ENCODE results near the gene DPH7.
"Not testable (repeated sequence)": the region's sequence is repeated elsewhere in the genome, so short reads cannot be mapped to it uniquely, and the experiment has no call there.

Gene DPH7

DNA sequence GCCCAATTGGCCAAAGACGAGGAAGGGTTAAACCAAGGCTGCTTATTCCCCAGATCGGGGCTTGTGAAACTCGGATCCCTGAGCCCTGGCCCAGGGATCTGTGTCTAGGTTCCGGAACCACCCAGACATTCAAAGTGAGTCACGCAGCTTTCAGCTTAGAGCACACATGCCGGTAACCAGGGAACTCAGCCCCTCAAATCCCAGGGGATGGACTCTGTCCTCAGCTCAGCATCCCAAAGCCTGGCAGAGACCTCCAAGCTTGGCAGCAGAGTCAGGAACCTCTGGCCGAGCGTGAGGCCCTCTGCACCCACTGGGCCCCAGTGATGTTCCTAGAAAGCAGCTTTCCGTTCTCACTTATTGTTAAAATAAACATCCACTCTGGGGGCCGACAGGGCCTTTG is 33.6 kb downstream of the DPH7 start:
- DNase-seq = no peak

DNA sequence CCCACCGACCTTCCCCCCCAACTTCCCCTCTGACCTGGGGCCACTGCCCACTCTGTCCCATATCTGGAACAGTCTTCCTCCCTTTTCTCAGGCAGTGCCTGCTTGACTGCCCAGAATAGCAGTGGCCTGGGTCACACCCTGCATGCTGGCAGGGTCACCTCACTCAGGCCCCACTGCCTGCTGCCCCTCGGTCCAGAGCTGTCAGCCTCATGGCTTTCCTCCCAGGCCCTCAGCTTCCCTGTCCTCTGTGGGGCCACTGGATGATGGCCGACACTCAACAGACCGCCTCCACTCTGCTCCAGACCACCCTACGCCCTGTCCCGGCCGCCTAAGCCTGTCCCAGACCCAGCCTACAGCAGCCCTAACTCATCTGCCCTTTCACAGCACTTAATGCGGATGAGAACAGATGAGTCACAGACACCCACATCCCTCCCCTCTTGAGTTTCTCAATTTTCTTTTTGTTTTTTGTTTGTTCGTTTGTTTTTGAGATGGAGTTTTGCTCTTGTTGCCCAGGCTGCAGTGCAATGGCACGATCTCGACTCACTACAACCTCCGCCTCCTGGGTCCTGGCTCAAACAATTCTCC is 34.5 kb downstream of the DPH7 start:
- DNase-seq = no peak

DNA sequence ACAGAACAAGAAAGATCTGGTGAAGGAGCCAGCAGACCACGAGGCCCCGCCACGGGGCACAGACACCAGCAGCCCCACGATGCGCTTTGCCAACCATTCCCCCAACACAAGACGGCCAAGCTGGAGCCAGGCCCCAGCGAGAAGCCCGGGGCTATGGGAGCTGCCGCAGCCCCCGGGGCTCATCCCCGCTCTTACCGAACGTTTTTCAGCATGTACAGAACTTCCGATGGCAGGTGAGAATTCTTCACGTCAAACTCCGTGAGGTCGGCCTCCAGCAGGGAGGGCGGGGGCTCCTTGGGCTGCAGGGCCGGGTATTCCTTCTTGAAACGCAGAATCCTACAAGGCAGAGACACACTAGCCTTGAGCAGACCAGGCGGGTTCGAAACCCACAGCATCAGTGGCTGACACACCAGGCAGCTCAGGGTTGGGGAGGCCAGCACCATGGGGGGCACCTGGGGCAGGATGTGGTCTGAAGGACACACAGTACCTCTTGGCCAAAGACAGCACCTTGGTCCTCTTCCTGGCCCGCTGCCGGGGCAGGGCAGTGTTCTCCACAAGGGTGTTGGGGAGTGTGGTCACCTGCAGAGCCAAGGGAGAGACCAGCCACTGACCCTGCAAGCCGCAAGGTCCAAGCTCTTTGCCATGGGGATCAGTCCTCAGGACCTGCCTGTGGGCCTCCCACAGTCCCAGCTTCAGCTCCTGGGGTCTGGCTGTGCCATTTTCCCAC is 35.3 kb downstream of the DPH7 start:
- DNase-seq = no peak

DNA sequence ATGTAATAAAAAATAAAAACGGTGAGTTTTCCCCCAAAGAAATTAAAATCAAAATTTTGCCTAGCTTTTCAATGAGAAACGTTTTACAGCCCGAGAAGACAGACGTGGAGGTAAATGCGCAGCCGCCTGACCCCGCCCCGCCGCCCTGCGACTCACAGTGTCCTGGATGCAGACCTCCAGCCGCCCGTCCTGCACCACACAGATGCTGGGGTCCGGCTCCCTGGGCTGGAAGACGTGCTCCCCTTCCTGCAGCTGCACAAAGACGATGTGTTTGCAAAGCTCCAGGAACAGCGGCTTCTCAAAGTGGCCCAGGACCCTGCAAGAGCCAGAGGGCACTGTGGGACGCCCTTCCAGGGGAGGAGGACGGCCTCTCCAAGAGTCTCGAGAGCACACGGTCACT is 36.2 kb downstream of the DPH7 start:
- DNase-seq = no peak

DNA sequence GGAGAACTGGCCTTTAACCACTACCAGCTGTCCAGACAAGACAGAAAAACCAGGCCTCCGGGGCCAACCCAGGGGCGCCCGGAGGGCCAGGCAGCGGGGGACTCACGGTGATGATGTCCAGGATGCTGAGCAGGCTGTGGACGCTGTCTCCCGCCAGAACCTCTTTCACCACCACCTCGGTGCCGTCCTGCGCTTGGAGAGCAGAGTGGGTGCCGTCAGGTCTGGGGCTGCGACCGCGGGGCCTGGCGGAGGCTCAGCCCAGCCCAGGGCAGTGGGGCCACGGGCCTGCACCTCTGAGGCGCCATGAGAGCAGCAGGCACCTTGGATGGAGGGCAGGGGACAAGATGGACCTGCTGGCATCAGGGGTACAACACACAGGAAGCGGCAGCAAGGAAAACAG is 38.2 kb downstream of the DPH7 start:
- no peak for DNase-seq

DNA sequence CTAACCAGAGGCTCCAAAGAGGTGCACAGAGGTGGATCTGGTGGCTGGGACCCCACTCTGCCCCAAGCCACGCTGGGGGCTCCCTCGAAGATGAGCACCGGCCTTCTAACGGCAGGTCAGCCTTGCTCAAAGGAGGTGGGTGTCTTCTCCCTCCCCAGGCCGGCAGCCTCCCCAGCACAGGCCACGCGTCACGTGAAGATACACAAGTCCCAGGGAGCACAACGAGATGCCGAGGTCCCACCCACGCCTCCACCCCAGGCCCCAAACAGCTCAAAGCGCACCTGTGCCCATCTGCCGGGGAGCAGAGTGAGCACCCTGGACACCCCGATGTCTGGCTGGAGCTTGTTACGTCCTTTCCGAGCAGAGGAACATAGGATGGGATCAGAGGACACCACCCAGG is 40.7 kb downstream of the DPH7 start:
- no peak for DNase-seq

DNA sequence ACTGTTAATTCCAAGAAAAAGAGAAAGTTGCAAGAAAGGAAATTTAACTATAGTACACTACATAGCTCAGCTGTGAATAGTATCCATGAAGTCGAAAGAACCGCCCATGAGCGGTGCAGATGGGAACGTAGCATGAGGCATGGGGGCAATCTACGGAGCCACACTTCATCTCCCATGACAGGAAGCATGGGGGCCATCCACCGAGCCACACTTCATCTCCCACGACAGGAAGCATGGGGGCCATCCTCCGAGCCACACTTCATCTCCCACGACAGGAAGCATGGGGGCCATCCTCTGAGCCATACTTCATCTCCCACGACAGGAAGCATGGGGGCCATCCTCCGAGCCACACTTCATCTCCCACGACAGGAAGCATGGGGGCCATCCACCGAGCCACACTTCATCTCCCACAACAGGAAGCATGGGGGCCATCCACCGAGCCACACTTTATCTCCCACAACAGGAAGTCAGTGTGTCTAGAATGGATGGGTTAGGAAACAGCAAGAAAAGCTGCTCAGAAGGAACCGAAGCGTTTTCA is 42.1 kb downstream of the DPH7 start:
- DNase-seq = not testable (repeated sequence)

DNA sequence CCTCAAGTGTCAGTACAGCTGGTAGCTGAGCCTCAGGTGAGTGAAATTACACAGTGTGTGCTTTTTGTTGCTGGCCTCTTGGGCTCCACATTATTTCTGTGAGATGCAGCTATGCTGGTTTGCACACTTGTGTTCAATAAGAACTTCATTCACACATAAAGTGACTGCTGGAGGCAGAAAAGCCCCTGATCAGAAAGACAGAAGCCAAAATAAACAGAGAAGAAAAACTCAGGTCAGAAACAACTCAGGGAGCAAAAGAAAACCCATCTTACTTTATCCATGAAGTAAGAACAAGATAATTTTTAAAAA is 43.7 kb downstream of the DPH7 start:
- DNase-seq = no peak

DNA sequence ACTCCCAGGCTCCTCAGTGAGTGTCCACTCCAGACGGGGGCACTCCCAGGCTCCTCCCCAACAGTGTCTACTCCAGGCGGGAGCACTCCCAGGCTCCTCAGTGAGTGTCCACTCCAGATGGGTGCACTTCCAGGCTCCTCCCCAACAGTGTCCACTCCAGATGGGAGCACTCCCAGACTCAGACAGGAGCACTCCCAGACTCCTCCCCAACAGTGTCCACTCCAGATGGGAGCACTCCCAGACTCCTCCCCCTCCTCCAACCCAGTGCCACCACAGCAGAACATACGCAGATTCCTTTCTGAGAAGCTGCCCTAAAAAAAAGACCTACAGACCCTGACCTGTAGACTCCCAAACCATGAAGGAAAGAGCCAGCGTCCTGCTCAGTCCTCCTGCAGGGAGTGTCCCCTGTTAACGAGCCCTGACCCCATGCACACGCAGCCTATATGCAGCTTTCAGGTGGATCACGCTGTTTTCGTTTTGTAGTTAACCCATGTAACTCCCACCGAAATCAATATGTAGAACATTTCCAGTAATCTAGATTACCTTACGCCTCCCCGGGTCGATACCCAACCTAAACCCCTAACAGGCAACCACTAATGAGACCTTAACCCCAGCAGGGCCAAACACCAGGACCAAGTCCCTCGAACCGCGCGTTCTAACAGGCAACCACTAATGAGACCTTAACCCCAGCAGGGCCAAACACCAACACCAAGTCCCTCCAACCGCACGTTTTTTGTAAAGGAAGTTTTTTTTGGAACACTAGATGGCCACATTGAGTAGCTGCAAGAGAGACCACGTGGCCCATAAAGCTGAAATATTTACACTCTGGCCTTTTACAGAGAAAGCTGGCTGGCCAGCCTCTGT is 44.2 kb downstream of the DPH7 start:
- no peak for DNase-seq

DNA sequence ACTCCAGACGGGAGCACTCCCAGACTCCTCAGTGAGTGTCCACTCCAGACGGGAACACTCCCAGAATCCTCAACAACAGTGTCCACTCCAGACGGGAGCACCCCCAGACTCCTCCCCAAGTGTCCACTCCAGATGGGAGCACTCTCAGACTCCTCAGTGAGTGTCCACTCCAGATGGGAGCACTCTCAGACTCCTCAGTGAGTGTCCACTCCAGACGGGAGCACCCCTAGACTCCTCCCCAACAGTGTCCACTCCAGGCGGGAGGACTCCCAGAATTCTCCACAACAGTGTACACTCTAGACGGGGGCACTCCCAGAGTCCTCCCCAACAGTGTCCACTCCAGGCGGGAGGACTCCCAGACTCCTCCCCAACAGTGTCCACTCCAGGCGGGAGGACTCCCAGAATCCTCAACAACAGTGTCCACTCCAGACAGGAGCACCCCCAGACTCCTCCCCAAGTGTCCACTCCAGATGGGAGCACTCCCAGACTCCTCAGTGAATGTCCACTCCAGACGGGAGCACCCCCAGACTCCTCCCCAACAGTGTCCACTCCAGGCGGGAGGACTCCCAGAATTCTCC is 45.7 kb downstream of the DPH7 start:
- DNase-seq = not testable (repeated sequence)

DNA sequence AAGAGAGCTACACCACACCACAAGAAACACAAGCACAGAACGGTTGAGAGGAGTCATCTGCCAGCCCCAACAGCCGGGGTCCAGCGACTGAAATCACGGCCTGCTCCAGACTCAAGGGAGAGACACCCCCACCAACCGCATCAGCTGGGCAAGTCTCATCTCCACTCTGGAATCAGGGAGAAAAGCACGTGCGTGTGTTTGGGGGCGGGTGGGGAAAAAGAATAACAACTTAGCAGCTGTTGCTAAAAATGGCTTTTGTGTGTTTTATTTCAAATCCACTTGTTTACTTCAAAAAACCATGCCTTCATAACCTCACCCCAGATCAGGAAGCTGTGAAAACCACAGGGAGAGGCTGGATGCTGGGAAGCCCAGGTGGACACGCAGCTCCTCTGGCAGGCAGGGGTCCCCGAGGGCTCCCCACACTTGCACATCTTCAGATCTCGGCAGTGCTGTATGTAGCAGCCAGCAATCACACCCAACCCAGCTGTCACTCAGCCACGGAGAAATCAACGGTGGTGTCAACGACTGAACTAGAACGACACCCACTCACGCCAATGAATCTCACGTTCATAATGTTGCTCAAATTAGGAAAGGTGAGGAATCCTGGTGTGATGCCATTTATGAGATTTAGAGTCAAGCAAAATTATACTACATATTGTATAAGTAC is 47.5 kb downstream of the DPH7 start:
- DNase-seq = no peak

DNA sequence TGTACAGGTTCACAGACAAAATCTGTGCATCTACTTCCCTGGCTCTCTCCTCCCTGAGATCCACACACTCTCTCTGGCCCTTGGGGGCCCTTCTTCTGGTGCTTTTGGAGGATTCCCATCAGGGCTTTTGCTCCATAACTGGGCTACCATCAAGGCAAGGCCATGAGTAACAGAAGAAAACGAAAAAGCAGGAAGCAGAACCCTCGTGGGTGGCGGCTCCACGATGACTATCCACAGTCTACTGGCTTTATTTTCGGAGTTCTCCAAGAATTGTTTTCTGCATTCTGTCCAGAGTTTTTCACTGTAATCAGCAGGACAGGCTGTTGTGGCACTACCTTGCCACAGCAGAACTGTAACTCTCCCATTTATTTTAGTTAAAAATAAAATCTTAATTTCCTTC is 48.4 kb downstream of the DPH7 start:
- DNase-seq = no peak

DNA sequence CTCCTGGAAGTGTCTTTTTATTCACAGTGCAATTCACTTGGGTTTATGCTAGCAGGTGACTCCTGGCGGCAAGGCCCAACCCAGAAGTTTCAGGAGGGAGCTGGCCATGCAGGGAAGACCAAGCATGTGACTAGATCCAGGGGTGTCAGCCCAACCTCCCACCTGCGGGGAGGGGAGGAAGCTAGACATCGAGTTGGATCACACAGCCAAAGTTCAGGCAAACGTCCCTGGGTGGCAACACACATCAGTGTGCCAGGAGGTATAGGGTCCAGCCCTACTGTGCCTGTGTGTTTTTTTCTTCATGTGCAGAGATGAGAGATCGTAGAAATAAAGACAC is 53.8 kb downstream of the DPH7 start:
- no peak for DNase-seq

DNA sequence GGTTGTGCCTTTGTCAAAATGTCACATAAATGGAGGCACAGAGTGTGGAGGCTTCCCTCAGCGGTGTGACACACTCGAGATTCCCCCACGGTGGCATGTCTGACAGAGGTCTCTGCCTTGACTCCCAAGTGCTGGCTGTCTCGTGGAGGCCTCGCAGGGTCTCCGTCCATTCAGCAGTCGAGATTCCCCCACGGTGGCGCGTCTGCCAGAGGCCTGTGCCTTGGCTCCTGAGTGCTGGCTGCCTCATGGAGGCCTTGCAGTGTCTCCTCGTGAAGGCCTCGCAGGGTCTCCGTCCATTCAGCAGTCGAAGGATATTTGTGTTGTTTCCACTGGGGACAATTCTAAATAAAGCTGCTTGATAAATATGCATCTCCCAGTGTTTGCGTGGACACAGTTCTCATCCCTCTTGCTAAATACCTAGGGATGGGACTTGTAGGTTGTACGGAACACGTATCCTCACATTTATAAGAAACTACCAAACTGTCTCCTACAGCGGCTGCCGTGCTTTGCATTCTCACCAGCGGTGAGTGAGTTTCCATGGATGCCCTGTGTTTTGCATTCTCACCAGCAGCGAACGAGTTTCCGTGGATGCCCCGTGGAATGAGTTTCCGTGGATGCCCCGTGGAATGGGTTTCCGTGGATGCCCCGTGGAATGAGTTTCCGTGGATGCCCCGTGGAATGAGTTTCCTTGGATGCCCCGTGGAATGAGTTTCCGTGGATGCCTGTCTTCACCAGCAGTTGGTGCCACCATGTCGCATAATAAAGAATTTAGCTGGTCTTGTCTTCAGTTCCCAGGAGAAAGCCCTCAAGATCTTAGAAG is 54.4 kb downstream of the DPH7 start:
- no peak for DNase-seq

DNA sequence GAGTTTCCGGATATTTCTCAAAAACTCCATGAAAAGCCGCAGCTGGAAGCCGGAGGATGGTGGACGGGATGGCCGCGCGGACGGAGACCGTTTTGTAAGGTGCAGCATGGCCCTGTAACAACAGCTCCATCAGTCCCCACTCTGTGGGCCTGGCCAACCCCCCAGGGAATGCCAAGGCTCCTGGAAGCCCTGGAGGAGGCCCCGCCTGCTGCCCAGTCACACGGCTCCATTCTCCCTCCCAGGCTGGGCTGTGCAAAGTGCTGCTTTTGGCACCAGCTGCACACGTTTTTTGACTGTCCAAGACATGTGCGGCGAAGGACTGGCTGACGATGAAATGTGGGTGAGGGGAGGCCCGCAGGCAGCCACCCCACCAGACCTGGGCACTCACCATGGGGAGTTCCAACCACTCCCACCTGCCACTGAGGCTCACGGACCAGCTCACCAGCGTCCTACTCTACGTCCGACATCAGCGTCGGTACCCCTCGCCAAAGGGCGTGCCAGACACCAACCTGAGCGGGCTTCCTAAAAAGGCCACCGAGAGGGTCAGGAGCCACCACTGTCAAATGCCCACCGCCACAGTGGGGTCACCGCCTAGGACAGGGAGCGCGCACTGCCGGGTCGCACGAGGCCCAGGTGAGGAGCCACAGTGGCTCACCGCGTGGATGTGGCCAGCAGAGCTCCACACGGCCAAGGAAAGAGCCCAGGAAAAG is 55.8 kb downstream of the DPH7 start:
- DNase-seq = no peak

DNA sequence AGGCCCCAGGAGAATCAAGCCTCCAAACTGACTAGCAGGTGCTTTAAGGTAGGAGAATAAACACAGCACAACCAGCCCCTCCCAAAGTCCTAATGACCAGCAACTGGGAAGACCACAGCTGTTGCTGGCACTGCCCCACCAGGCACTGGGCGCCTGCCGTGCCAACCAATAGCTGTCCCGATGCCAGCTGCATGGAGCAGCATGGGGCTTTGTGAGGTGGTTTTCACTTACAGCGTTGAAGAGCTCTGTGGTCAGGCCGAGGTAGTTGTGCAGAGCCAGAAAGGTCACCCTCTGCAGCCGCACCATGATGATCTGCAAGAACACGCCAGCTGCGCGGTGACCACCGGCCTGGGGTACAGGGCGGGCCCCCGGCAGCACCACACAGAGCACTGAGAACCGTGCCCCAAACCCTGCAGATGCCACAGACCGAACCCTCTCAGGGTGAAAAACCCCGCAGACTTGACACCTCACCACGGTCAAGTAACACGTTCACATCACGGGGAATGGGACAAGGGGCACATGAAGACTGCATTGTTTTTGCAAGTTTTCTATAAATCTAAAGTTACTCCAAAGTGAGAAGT is 57.2 kb downstream of the DPH7 start:
- no peak for DNase-seq

DNA sequence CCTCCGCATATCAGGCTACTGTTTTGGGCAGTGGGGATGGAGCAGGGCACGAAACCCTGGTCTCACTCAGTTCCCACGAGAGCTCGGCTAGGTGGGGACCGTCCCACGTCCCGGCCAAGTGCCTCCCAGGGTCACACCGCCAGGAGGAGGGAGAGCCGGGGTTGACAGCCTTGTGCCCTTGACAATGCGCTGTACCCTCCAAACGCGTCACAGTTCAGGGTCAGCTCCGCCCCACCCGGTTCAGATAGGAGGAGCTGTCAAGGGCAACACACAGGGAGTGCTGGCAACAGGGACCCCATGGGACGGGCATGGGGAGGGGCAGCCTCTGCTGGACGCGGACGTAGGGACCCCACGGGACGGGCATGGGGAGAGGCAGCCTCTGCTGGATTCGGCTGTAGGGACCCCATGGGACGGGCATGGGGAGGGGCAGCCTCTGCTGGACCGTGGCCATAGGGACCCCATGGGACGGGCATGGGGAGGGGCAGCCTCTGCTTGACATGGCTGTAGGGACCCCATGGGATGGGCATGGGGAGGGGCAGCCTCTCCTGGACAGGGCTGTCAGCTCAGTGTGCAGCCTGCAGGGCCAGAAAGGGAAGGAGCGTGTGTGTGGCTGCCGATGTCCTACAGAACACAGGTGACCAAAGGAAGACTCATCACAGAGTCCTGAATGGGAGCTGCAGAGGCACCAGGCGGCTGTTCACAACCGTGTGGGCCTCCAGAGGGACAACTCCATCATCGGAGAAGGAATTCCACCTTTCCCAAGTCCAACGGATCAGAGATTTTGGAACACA is 57.9 kb downstream of the DPH7 start:
- DNase-seq = no peak

DNA sequence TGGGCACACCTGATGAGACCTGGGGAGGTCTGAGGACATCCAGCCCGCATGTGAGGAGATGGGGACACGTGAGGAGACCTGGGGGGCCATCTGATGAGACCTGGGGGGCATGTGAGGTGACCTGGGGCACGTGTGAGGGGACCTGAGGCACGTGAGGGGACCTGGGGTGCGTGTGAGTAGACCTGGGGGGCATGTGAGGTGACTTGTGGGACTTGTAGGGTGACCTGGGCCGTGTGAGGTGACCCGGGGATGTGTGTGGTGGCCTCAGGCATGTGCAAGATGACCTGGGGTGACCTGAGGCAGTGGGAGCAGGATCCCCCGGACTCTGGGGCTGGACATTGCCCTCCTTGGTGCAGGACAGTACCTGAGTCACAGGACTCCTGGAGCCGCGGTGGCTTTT is 59.2 kb downstream of the DPH7 start:
- no peak for DNase-seq

DNA sequence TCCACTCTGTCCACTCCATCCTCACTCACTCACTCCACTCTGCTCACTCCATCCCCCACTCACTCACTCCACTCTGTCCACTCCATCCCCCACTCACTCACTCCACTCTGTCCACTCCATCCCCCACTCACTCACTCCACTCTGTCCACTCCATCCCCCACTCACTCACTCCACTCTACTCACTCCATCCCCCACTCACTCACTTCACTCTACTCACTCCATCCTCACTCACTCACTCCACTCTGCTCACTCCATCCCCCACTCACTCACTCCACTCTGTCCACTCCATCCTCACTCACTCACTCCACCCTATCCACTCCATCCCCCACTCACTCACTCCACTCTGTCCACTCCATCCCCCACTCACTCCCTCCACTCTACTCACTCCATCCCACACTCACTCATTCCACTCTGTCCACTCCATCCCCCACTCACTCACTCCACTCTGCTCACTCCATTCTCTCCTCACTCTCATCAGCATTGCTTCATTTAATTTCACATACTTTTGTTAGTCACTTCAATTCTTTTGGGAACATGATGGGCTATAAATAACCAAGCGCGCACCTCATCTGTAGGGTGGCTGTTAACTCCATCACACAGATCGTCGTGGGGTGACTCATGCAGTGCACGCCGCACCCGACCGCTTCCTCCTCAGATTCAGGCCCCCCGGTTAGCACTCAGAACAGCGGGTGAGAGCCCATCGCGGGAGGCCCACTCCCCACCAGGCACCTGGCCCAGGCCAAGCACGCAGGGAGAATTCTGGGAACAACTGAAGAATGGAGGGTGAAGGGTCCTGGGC is 59.9 kb downstream of the DPH7 start:
- DNase-seq = not testable (repeated sequence)

All from NK-92 treated with Interleukin-12 subunit alpha and Interleukin-12 subunit beta, amount 100 ng/mL, for 24 hours (cell line).